ENCODE results near the gene CLNK.

- TF ChIP-seq, protein P1, sequence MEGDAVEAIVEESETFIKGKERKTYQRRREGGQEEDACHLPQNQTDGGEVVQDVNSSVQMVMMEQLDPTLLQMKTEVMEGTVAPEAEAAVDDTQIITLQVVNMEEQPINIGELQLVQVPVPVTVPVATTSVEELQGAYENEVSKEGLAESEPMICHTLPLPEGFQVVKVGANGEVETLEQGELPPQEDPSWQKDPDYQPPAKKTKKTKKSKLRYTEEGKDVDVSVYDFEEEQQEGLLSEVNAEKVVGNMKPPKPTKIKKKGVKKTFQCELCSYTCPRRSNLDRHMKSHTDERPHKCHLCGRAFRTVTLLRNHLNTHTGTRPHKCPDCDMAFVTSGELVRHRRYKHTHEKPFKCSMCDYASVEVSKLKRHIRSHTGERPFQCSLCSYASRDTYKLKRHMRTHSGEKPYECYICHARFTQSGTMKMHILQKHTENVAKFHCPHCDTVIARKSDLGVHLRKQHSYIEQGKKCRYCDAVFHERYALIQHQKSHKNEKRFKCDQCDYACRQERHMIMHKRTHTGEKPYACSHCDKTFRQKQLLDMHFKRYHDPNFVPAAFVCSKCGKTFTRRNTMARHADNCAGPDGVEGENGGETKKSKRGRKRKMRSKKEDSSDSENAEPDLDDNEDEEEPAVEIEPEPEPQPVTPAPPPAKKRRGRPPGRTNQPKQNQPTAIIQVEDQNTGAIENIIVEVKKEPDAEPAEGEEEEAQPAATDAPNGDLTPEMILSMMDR (IDR thresholded peaks at IDR 0.05), result peak; percentile 88
- no peak for TF ChIP-seq ZFX (IDR thresholded peaks at IDR 0.05; ENCODE audit: borderline replicate concordance)
Observed at GRCh38 chr4:10554694-10555093, 129.9 kb downstream of the CLNK start.

Measured in 22Rv1 (cell line).